Glomerular visceral epithelial cell (primary cell): ENCODE measurements around the gene PNMA5.
A peak's percentile ranks its signal among the peaks of the same experiment; 100 is the strongest.
"Not testable (repeated sequence)": the region's sequence is repeated elsewhere in the genome, so short reads cannot be mapped to it uniquely, and the experiment has no call there.

ENCODE experiments used
- DNase-seq: peaks from one replicate; pipeline ENCODE4 v3.0.0-alpha.2; 2016; ENCODE audit errors: extremely low spot score

The PNMA5 gene

DNA sequence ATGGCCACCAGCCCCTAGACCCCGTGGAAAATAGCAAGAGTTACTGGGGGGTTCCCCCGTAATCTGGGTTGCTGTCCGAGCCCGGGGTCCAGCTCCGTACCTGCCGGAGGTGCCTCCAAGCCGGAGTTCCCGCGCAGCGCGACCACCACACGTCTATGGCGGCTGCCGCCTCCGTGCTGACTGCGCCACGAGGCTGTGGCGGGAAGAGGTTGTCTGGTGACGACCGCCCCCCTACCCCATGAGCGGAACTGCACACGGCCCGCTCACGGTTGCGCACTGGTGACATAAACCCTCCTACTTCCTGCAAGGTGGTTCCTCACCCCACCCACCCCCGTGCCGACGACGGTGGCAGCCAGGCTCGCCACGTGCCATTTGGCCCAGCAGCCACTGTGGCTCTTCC, at the start of gene PNMA5:
TSS of gene PNMA5 (minus strand) at position 184 of the 400 bp plus-strand sequence. CDS start 2,518 bp downstream, outside the sequence.
- DNase-seq = no peak

DNA sequence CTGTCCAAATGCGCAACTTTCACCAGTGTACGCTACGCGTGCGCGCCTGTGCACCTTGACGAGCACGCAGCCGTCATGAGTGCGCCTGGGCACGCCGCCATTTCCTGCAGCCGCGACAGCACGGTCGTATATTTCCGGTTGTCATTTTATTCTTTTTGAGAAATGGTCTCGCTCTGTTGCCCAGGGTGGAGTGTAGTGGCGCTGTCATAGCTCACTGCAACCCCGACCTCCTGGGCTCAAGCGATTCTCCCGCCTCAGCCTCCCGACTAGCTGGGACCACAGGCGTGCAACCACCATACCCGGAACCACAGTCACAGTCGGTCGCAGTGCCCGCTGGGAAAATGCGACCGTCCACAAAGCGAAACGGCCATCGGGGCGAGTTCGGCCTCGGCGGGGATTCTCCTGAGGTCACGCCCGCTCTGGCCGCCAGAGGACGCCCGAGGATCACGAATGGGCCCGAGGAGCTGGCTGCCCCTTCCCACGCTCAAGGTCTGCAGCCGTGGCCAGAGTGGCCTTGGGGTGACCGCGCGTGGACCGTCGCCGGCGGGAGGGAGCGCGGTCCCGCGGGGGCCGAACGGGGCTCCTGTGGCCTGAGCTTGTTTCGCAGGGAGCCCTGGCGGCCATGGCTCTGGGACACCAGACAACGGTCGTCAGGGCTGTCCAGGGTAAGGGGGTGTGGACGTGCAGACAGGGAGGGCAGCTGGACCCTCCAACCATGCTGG, 38.6 kb upstream of the PNMA5 start:
- peak; percentile 46 for DNase-seq

DNA sequence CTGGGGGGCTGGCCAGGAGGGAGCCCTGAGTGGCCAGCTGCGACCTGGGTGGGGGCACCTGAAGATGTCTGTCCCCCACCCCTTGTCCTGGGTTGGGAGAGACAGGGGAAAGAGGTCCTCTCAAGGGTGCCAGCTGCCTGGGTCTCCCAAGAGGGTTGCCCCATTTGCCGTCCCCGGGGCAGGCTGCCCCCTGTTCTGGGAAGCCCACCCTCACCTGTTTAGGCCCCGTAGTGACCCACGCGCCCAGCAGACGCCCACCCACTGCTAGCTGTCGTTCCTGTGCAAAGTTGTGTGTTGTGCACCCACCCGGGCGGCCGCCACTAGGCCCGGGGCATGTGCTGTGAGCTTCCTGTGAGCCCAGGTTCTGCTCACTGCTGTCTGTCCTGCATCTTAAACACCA, 36.9 kb upstream of the PNMA5 start:
- DNase-seq = no peak

DNA sequence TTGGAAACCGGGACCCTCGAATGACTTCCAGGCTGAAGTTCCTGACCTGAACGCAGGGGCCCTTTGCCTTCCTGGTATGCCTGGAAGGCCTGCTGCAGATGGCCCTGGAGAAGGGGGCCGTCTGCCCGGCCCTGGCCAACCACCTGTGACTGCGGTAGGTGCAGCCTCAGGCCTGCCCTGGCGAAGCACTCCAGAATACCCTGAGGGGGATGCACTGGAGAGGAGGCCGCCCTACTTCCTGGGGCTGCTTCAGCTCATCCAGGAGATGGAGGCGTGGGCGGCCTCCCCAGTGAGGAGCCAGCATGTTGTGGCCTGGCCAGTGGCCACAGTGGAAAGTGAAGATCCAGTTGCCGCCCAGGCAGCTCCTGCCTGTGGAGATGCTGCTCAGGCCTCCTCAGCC, 36.0 kb upstream of the PNMA5 start:
- no peak for DNase-seq

DNA sequence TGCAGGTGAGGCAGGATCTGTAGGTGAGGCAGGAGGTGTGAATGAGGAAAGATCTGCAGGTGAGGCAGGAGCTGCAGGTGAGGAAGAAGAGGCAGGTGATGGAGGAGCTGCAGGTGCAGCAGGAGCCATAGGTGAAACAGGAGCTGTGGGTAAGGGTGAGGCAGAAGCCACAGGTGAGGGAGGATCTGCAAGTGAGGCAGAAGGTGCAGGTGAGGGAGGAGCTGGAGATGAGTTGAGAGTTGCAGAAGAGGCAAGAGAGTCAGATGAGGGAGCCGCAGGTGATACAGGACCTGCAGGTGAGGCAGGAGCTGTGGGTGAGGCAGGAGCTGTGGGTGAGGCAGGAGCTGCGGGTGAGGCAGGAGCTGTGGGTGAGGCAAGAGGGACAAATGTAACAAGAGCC, 35.2 kb upstream of the PNMA5 start:
- no peak for DNase-seq

DNA sequence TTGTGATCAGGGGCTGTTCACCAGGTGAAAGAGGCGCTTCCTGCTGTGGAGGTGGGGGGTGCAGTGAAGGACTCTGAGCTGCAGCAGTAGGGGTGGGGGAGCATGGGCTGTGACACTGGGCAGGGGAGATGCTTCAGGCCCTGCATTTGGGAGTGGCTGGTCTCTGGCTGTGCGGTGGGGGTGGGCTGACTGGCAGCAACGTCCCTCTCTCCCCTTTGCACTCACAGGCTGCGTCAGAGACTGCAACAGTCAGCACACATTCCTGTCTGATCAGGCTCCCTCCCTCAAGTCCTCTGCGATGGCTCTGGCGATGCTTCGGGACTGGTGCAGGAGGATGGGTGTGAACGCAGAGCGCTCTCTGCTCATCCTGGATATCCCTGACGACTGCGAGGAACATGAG, 34.6 kb upstream of the PNMA5 start:
- DNase-seq = not testable (repeated sequence)

DNA sequence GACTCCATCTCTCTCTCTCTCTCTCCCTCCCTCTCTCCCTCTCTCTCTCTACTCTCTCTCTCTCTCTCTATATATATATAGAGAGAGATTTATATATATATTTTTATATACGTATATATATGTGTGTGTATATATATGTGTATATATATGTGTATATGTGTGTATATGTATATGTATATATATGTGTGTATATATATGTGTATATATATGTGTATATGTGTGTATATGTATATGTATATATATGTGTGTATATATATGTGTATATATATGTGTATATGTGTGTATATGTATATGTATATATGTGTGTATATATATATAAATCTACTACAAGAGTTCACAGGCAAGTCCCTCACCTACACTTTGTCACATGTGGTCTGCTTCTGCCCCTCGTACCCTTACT, 32.6 kb upstream of the PNMA5 start:
- DNase-seq = not testable (repeated sequence)

DNA sequence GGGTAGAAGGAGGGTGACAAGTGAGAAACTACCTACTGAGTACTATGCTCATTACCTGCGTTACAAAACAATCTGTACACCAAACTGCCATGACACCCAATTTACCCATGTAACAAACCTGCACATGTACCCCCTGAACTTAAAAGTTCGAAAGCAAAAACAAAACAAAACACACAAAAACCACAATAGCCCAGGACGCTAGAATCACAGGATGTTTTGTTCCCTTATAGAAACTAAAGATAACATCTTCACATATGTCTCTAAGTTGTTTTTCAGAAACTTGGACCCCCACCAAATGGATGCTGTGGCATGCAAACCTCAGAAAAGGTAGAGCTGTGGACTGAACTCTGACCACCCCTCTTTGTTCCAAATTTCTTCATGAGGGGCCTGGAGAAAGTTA, 25.2 kb upstream of the PNMA5 start:
- DNase-seq = no peak

DNA sequence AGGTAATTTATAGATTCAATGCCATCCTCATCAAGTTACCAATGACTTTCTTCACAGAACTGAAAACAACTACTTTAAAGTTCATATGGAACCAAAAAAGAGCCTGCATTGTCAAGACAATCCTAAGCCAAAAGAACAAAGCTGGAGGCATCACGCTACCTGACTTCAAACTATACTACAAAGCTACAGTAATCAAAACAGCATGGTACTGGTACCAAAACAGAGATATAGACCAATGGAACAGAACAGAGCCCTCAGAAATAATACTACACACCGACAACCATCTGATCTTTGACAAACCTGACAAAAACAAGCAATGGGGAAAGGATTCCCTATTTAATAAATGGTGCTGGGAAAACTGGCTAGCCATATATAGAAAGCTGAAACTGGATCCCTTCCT, 23.3 kb upstream of the PNMA5 start:
- DNase-seq = not testable (repeated sequence)

DNA sequence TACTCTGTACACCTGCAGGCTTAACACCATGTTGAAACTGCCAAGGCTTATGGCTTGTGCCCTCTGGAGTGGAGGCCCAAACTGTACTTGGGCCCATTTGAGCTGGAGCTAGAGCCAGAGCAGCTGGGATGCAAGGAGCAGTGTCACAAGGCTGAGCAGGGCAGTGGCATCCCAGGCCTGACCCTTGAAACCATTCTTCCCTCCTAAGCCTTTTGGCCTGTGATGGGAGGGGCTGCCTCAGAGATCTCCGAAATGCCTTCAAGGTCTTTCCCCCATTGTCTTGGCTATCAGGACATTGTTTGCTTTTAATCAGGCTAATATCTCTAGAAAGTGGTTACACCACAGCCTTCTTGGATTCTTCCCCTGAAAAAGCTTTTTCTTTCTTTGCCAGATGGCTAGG, 10.9 kb upstream of the PNMA5 start:
- DNase-seq = no peak

DNA sequence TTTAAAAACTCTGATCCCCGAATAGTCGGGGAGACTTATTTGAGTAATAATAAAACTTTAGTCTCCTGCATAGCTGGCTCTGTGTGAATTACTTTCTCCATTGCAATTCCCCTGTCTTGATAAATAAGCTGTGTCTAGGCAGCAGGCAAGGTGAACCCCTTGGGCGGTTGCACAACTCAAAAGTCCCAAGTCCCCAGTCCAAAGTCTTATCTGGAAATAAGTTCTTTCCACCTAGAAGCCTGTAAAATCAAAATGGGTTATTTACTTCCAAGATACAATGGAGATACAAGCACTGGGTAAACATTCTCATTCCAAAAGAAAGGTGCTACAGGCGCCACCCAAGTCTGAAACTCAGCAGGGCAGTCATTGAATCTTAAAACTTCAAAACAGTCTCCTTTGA, 10.1 kb upstream of the PNMA5 start:
- DNase-seq = no peak

DNA sequence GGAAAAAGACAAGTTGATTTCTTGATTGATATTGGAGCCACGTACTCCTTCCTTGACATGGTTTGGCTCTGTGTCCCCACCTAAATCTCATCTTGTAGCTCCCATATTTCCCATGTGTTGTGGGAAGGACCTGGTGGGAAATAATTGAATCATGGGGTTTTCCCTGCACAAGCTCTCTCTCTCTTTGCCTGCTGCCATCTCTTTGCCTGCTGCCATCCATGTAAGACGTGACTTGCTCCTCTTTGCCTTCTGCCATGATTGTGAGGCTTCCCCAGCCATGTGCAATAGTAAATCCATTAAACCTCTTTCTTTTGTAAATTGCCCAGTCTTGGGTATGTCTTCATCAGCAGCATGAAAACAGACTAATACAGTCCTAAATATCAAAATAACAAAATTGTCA, 8.3 kb upstream of the PNMA5 start:
- DNase-seq = not testable (repeated sequence)

DNA sequence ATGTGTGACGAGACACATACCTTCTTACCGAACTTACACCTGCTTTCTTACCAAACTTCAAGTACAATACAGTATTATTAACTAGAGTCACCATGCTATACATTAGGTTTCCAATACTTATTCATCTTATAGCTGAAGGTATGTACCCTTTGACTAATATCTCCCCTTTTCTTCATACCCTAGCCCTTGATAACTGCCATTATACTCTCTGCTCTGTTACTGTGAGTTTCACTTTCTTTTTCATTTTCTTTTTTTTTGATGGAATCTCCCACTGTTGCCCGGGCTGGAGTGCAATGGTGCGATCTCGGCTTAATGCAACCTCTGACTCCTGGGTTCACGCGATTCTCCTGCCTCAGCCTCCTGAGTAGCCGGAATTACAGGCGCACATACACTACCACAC, 3.4 kb upstream of the PNMA5 start:
- no peak for DNase-seq

DNA sequence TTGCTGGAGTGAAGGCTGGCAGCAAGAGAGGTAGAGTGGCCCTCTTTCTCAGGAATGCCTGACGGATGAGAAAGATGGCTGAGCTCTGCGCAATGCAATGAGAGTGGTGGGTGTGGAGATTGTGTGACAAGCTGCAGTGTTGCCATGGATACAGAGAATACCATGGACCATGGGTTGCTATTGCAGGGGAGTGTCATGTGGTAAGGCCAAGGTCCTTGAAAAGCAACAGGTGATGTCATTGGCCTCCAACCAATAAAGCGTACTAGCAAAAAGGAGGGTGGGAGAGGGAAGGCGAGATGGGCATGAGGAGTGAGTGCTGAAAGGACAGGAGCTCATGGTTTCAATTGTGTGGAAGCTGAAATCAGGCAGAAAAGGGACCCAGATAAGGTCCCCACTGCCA, 1.8 kb downstream of the PNMA5 start:
- no peak for DNase-seq

DNA sequence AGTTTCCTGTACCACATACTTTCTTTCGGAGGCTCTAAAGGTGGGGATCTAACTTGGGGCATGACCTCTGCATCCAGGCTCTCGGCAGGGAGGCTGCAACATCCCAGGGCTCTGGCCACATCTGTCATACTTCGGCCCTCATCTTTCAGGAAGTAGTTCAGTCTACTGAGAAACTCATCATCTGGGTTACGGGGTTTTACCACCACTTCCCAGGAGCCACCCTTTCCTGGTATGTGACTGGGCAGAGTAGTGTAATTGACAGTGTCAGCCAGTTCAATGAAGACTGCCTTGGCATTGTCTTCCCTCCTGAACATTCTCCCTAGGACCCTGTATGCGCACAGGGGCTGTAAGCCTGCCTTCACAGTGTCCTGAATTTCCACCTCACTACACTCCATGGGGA, 2.8 kb downstream of the PNMA5 start:
- no peak for DNase-seq

DNA sequence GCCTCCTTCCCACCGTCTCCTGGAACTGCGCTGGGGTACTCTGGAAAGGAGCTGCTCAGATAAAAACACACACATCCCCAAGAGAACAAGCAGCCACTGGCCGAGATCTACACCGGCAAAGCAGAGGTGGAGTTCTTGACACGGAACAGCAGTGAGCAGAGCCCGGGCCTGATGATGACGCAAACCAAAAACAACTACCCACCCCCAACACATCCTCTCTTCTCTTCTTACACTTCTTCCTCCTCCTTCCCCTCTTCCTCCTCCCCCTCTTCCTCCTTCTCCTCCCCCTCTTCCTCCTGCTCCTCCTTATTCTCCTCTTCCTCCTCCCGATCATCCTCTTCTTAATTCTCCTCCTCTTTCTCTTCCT, 4.6 kb downstream of the PNMA5 start:
- DNase-seq = no peak

DNA sequence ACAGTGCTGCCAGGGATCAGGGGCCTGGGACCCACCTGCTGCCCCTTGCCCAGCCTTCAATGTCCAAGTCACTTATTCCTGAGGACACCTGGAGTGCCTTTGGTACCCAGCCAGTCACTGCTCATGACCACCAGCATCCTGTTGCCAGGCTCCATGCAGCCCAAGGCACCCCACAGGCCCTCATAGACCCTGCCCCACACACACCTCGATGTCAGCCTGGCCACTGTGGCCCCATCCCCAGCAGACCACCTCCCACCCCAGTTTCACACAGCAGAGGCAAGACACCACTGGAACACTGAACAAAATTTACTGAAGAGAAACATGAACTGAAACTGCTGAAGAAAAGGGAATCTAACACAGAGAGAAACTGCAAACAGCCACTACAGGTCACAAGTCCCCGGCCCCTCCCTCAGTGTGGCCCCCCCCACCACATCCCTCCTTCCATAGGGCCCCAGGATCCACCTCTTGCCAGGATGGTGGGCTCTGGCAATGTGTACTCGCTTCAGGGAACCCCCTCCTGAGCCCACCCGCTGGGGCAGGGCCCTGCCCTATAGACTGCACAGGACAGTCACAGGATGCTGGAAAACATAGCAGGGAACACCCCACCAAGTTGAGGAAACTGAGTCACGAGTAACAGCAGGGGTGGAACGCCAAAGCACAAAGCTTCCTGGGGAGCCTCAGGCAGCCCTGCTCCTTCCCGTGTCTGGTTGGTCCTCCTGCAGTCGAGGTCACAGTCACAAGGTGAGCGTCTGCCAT, 5.2 kb downstream of the PNMA5 start:
- no peak for DNase-seq

DNA sequence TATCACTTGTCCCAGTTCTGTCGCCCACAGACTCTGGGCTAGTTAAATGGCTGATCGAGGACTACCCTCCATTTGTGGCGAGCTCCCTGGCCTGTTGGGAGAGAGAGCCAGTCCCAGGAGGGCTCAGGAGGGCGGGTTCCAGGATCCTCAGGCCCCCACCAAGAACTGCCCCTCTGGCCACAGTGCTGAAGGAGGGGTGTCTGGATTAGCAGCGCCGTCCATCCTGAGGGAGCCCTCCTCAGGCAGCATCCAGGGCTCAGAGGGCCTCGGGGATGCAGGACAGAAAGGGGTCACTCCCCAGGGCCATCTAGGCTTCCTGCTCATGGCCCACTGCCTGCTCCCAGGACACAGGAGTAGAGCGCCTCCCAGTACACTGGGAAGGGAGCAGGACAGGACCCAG, 6.1 kb downstream of the PNMA5 start:
- no peak for DNase-seq

DNA sequence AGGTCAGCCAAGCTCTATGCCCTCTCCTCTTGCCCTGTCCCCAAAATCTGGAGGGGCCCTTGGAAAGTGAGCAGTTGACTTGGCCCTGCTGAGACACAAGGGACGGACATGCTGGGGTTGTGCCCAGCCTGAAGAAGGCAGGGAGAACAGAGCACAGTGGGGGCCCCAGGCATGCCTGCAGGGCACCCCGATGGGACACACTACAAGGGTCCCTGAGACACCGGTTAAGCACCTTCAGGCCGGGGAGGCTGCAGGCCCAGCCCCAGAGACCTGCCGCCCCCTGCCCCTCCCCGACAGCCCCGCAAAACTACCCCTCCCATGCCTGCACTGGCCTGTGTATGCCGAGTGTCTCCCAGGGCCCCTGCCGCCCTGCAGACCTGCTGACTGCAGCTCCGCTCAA, 6.8 kb downstream of the PNMA5 start:
- DNase-seq = not testable (repeated sequence)

DNA sequence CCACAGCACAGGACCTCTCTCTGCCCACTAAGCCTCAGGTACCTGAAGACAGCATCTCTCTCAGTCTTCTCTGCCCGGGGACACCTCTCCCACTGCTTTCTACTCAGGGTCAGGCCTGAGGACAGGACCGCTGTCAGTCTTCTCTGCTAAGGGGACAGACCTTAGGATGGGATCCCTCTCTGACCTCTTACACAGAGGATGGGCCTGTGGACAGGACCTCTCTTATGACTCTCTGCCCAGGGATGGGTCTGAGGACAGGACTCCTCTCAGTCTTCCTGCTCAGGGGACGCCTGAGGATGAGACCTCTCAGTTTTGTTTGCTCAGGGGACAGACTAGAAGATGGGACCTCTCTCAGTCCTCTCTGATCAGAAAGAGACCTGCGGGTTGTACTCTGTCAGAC, 8.5 kb downstream of the PNMA5 start:
- not testable (repeated sequence) for DNase-seq

DNA sequence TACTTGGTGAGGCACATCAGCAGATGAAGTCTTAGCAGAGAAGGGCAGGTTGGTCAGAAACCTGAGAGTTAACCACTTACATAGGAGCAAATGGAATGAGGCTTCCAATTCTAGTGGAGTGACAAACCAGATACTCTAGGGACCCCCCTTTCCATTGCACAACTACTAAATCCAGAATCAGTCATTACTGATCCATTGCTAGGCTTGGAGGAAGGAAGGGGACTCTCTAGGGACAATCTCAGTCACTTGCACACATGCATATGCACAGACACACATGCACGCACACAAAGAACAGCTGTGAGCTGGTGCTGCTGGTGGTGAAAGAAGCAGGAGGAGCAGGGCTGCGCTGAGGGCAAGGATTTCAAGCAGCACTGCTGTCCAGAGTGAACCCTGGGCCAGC, 25.7 kb downstream of the PNMA5 start:
- no peak for DNase-seq

DNA sequence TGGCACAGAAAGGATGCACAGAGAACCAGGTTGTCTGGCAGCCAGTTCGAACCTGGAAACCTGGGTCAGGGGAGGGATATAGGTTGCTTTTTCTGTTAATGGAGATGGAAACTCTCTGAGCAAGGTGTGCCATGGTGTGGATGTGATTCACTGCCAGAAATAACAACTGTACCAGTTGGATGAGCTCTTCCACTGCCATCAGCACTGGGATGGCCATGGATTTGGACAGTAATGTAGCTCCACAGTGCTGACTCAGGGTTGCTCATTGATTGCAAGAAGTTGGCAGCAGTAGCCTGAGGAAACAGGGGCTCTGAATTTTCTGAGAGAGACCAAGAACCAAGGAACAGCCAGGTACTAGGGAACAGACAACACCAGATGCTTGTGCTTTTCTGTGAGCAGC, 33.8 kb downstream of the PNMA5 start:
- no peak for DNase-seq

DNA sequence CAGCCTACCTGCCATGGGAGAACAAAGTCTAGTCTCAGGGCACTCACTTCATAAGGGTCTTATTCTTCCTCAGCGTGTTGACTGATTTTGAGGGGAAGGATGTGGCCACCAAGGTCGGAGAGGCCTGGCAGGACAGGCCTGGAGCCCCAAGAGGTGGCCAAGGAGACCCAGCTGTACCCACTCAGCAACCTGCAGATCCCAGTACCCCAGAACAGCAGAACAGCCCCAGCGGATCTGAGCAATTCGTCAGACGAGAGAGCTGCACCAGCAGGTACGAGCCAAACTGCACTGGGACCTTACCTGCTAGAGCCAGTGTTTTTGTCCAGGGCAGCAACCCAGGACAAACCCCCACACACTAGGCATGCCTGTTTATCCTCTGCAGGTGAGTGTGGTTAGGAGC, 34.3 kb downstream of the PNMA5 start:
- no peak for DNase-seq
